GM10847 (cell line): ENCODE results near the gene ZMYM4.

Experiments used
- POLR2A ChIP-seq: IDR thresholded peaks from 2 replicates; pipeline ENCODE4 v1.6.1; 2011; ENCODE audit not compliant: insufficient read length; ENCODE audit errors: extremely low read depth

Gene ZMYM4

DNA sequence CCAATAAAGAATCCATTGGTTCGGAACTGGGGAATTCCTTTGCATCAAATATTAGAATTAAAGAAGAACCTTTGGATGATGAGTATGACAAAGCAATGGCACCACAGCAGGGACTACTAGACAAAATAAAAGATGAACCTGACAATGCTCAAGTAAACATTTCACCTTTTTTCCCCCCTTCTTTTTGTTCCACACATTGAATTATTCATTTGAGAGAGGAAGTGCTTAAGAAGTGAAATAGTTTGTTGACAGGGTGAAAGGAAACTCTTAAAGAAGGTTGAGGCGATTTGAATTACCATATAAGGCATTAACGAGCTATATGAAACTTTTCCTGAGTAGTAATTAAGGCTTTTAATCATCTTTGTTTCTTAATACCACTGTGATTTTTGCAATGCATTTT is 93.1 kb downstream of the ZMYM4 start:
- no peak for TF ChIP-seq POLR2A

GRCh38 chr1:35364741-35365140 is 96.2 kb downstream of the ZMYM4 start:
- no peak for TF ChIP-seq POLR2A

- no peak for TF ChIP-seq POLR2A
Measured at GRCh38 chr1:35367914-35368313, 99.4 kb downstream of the ZMYM4 start.

GRCh38 chr1:35369922-35370671 is 101.6 kb downstream of the ZMYM4 start:
- TF ChIP-seq POLR2A: no peak

DNA sequence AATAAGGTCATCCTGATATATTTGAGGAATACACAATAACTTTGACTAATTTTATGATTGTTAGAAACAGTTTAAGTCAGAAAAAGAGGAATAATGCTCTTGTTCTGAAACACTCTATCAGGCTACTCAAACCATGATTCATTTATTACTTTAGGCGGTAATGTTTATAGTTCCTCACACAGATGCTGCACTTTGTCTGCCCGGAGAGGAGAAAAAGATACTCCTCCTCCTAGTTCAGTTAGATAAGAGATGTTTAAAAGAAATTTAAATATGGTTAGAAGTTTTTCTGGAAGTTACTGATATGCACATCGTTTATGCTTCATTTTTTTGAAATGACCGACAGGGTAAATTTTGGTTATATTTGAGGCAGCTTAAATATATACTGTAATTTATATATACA is 103.0 kb downstream of the ZMYM4 start:
- no peak for TF ChIP-seq POLR2A

GRCh38 chr1:35377555-35377954 is 109.0 kb downstream of the ZMYM4 start:
- no peak for TF ChIP-seq POLR2A

GRCh38 chr1:35379317-35380000 is 111.0 kb downstream of the ZMYM4 start:
- TF ChIP-seq POLR2A: no peak

GRCh38 chr1:35382107-35382506 is 113.6 kb downstream of the ZMYM4 start:
- no peak for TF ChIP-seq POLR2A

- TF ChIP-seq POLR2A: no peak
Measured at GRCh38 chr1:35386290-35386689, 117.8 kb downstream of the ZMYM4 start.

DNA sequence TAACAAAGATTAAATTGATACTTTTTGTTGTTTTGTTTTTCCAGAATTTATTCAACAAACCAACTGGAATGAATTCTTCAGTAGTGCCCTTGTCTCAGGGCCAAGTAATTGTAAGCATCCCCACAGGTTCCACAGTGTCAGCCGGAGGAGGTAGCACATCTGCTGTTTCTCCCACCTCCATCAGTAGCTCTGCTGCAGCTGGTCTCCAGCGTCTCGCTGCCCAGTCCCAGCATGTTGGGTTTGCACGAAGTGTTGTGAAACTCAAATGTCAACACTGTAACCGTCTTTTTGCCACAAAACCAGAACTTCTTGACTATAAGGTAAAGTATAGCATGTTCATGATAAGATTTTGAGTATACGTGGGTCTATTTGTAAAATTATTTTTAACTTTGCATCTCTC is 118.5 kb downstream of the ZMYM4 start:
- no peak for TF ChIP-seq POLR2A

DNA sequence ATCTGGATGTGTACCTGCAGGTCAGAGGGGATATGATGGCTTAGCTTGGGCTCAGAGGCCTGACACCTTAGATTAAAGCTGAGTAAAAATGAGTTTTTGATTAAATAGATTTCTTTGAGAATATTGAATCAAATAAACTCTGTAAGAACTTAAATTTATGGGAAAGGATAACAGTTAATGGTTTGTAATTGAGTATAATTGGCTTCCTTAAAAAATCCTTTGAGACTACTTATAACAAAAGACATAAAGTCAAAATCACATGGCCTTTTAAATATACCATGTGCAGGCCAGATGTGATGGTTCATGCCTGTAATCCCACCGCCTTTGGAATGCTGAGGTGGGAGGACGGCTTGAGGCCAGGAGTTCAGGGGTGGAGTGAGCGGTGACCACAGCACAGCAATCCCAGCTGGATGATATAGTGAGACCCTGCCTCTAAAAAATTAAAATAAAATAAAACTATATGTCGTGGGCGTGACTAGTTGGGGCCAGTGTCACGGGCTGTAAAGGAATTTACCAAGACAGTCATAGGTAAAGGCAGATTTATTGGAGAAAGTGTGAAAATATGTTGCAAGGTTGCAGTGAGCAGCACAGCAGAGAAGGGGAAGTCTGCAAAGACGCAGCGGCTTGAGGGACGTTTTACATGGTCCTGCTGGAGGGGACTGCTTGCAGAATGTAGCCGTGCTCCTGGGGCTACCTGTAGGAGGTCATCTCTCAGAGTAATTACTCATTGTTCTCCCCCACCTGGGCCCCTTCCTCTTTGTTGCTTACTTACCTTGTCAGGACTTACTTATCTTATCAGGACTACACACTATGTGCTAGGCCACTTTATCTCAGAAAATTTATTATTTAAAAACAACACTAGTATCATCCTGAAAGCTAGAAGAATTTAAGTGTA is 122.3 kb downstream of the ZMYM4 start:
- TF ChIP-seq POLR2A: no peak

- TF ChIP-seq POLR2A: no peak
Measured at GRCh38 chr1:35394386-35394785, 125.9 kb downstream of the ZMYM4 start.

DNA sequence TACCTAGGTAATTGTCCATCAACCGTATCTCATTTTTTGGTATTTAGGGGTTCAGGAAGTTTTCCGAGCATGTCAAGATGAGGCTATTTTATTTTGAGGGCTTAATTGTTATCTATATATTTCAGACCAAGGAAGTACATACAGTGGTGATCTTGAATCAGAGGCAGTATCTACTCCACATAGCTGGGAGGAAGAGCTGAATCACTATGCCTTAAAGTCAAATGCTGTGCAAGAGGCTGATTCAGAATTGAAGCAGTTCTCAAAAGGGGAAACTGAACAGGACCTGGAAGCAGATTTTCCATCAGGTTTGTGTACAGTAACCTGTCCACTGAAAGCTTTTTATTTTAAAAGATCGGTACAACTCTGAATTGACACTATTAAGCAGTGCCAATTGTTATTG is 130.2 kb downstream of the ZMYM4 start:
- TF ChIP-seq POLR2A: no peak

DNA sequence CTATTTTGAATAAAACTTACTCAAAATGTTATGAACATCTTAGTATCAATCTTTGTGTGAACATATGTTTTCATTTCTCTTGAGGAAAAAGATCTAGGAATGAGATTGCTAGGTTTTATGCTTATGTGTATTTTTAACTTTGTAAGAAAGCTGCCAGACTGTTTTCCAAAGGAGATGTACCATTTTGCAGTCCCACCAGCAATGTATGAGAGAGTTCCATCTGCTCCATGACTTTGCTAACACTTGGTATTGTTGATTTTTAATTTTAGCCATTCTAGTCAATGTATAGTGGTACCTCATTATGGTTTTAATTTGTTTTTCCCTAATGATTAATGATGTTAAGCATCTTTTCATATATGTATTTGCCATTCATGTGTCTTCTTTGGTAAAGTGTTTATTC is 132.5 kb downstream of the ZMYM4 start:
- TF ChIP-seq POLR2A: no peak

GRCh38 chr1:35406103-35406502 is 137.6 kb downstream of the ZMYM4 start:
- no peak for TF ChIP-seq POLR2A

DNA sequence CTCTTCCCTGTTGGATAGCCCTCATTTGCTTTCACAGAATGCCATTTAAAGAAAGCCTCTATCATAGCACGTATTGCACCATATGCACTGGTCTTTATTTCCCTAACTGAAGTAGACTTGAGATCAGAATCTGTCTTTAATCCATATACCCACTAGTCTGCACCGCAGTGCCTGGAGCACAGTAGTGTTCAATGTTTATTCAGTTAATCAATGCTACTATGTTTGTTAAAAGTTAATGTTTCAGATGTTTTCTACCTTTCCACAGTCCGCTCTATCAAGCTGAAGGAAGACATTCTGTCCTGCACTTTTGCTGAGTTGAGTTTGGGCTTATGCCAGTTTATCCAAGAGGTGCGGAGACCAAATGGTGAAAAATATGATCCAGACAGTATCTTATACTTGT is 139.2 kb downstream of the ZMYM4 start:
- no peak for TF ChIP-seq POLR2A

- no peak for TF ChIP-seq POLR2A
Measured at GRCh38 chr1:35408925-35409324, 140.4 kb downstream of the ZMYM4 start.
